Measurements from ENCODE around the gene SLC26A11. TPM values are rescaled to one million over a fixed set of nuclear protein-coding genes. Genes with fewer than 3 reads are reported as not detected.

The SLC26A11 gene
- total and polyA plus RNA-seq, 2 of the 13 experiments (the other 11 are each of a cell fraction or from before 2014, with no cell fraction given): 8.7 to 13.2 TPM

- TF ChIP-seq ZNF609 (CRISPR knock-in tag; IDR thresholded peaks at IDR 0.05; ENCODE audit: borderline replicate concordance) (peak; percentile 93), ZBTB46 (CRISPR knock-in tag; IDR thresholded peaks at IDR 0.05; ENCODE audit: borderline replicate concordance) (no peak; the same call in 1 of the 2 replicates), ZBTB7A (CRISPR knock-in tag; IDR thresholded peaks at IDR 0.05) (peak; percentile 90), MXD4 (CRISPR knock-in tag; IDR thresholded peaks at IDR 0.05) (peak; percentile 47; the same call in 1 of the 2 replicates), BCL6 (CRISPR knock-in tag; IDR thresholded peaks at IDR 0.05) (peak; percentile 93), TAF1 (CRISPR knock-in tag; IDR thresholded peaks at IDR 0.05) (peak; percentile 69), FOXK2 (IDR thresholded peaks at IDR 0.05) (no peak; the same call in 1 of the 2 replicates), ATAD3A (CRISPR knock-in tag; IDR thresholded peaks at IDR 0.05) (no peak), ZNF720 (CRISPR knock-in tag; IDR thresholded peaks at IDR 0.05) (no peak), MIER3 (CRISPR knock-in tag; IDR thresholded peaks at IDR 0.05; ENCODE audit: borderline replicate concordance) (peak; percentile 95; the same call in 1 of the 2 replicates), ZNF577 (CRISPR knock-in tag; IDR thresholded peaks at IDR 0.05; ENCODE audit: borderline replicate concordance, low read depth) (no peak), HMGA1 (CRISPR knock-in tag; conservative IDR thresholded peaks at IDR 0.05) (no peak), ZFP36L1 (CRISPR knock-in tag; IDR thresholded peaks at IDR 0.05) (peak; percentile 95; the same call in 1 of the 2 replicates), ZNF326 (CRISPR knock-in tag; IDR thresholded peaks at IDR 0.05; ENCODE audit: borderline replicate concordance) (no peak), MLXIP (CRISPR knock-in tag; IDR thresholded peaks at IDR 0.05; ENCODE audit: borderline replicate concordance) (0 out of 2 replicates have a peak, but pooled peaks have one; percentile 8)
- TF ChIP-seq, protein P1, sequence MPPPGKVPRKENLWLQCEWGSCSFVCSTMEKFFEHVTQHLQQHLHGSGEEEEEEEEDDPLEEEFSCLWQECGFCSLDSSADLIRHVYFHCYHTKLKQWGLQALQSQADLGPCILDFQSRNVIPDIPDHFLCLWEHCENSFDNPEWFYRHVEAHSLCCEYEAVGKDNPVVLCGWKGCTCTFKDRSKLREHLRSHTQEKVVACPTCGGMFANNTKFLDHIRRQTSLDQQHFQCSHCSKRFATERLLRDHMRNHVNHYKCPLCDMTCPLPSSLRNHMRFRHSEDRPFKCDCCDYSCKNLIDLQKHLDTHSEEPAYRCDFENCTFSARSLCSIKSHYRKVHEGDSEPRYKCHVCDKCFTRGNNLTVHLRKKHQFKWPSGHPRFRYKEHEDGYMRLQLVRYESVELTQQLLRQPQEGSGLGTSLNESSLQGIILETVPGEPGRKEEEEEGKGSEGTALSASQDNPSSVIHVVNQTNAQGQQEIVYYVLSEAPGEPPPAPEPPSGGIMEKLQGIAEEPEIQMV (CRISPR knock-in tag; IDR thresholded peaks at IDR 0.05; ENCODE audit: low read depth): no peak; the same call in 1 of the 2 replicates
- TF ChIP-seq, protein P2, sequence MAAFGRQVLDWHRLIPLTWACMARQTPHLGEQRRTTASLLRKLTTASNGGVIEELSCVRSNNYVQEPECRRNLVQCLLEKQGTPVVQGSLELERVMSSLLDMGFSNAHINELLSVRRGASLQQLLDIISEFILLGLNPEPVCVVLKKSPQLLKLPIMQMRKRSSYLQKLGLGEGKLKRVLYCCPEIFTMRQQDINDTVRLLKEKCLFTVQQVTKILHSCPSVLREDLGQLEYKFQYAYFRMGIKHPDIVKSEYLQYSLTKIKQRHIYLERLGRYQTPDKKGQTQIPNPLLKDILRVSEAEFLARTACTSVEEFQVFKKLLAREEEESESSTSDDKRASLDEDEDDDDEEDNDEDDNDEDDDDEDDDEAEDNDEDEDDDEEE (CRISPR knock-in tag; IDR thresholded peaks at IDR 0.05): peak; percentile 79; the same call in 1 of the 2 replicates
Measured at GRCh38 chr17:80261159-80261894, 41.1 kb downstream of the SLC26A11 start (continued).

Measured in HepG2 (cell line).